K562 (cell line): ENCODE data around the gene UBE2QL1. TPM values are rescaled to one million over a fixed set of nuclear protein-coding genes. Genes with fewer than 3 reads are reported as not detected.

ENCODE experiments used
- ATAC-seq: fragments of 200-7000 bp; cut with Tn5 transposase; 3 replicates; pipeline ENCODE4 v1.9.1; 2020; ENCODE audit warnings: moderate library complexity
- BruUV-seq: library from RNA; stranded (reverse); fragments of 400-500 nt; replicated peaks from 2 replicates; lab custom pipeline; 2021; lab: Mats Ljungman, UMichigan
- CTCF ChIA-PET: fragments of 300-600 bp; formaldehyde crosslinking; extraction: SDS; loops from one replicate; lab custom pipeline; 2021; ENCODE audit warnings: low intra/inter-chr PET ratio; lab: Yijun Ruan, JAX
- POLR2A ChIA-PET: fragments of 300-600, 350-650 bp; sonication (Branson Sonifier 250); formaldehyde crosslinking; extraction: SDS; loops from one replicate; lab custom pipeline; 2021; ENCODE audit warnings: antibody characterized with exemption, inconsistent platforms; lab: Yijun Ruan, JAX
- DNase-seq, 4 experiments: peaks; one replicate each; pipeline versions ENCODE4 v3.0.0 to v3.0.0-alpha.2; 2011 to 2018; ENCODE audit warnings: low spot score in 3 of 4, mixed read lengths in 3 of 4; ENCODE audit errors: extremely low read depth in 1 of 4
- FAIRE-seq: peaks from 2 replicates; lab custom pipeline; 2011; peaks lifted over from hg19 to GRCh38; lab: Jason Lieb, UNC
- H2AFZ ChIP-seq: 2 replicates; pipeline ENCODE4 v1.6.0; 2011; ENCODE audit warnings: low read depth, low read length, control low read depth, inconsistent platforms
- H3K27ac ChIP-seq: fragments of 200-600 bp; 3 replicates; pipeline ENCODE4 v1.8.0; 2011; ENCODE audit warnings: low read depth, mild to moderate bottlenecking, control low read depth, inconsistent platforms, low read length, moderate library complexity, mixed read lengths; ENCODE audit errors: extremely low read depth
- H3K27me3 ChIP-seq, 2 experiments: fragments of 300-600 bp in 1 of 2; 2 replicates in 1 of 2; 3 replicates in 1 of 2; pipeline versions ENCODE4 v1.6.0 to v1.8.0; 2011; ENCODE audit warnings: inconsistent platforms in 2 of 2, low read length in 2 of 2, mild to moderate bottlenecking in 1 of 2, mixed read lengths in 1 of 2, moderate library complexity in 1 of 2; ENCODE audit not compliant: control insufficient read depth in 2 of 2, insufficient read depth in 2 of 2
- H3K36me3 ChIP-seq: fragments of 300-600 bp; 3 replicates; pipeline ENCODE4 v1.8.0; 2011; ENCODE audit warnings: mild to moderate bottlenecking, low read length, inconsistent platforms; ENCODE audit not compliant: control insufficient read depth, insufficient read depth
- H3K4me1 ChIP-seq, 2 experiments: fragments of 200-600 bp in 1 of 2; replicated peaks in 1 of 2; 2 replicates in 1 of 2; 3 replicates in 1 of 2; pipeline versions ENCODE4 v1.5.1 to v1.8.0; 2011; ENCODE audit warnings: inconsistent platforms in 2 of 2, low read length in 2 of 2, mild to moderate bottlenecking in 1 of 2, mixed read lengths in 1 of 2, moderate library complexity in 1 of 2; ENCODE audit not compliant: control insufficient read depth in 2 of 2, insufficient read depth in 2 of 2
- H3K4me2 ChIP-seq: 2 replicates; pipeline ENCODE4 v1.6.1; 2011; ENCODE audit warnings: low read length, control low read depth, inconsistent platforms, mixed read lengths; ENCODE audit not compliant: insufficient read depth
- H3K4me3 ChIP-seq: fragments of 200-600 bp; sonication (generic), shearing (Covaris generic); 2 replicates; pipeline ENCODE4 v1.5.1; 2016; ENCODE audit warnings: control low read depth, inconsistent platforms
- H3K79me2 ChIP-seq: fragments of 200-600 bp; 3 replicates; pipeline ENCODE4 v1.8.0; 2011; ENCODE audit warnings: low read length, inconsistent platforms; ENCODE audit not compliant: control insufficient read depth, insufficient read depth
- H3K9ac ChIP-seq, 2 experiments: 2 replicates each; pipeline versions ENCODE4 v1.6.0 to v1.6.1; 2011; ENCODE audit warnings: low read depth in 2 of 2, low read length in 2 of 2, control low read depth in 1 of 2, inconsistent platforms in 1 of 2, mild to moderate bottlenecking in 1 of 2, mixed read lengths in 1 of 2; ENCODE audit not compliant: insufficient read depth in 1 of 2
- H3K9me1 ChIP-seq: one replicate; pipeline ENCODE4 v1.6.0; 2011; ENCODE audit warnings: inconsistent platforms, mild to moderate bottlenecking, low read length, moderate library complexity; ENCODE audit not compliant: control insufficient read depth, insufficient read depth
- H3K9me3 ChIP-seq: replicated peaks from 2 replicates; pipeline ENCODE4 v1.5.1; 2011; ENCODE audit warnings: low read depth, low read length, inconsistent platforms; ENCODE audit not compliant: control insufficient read depth, insufficient read depth
- H4K20me1 ChIP-seq: replicated peaks from 2 replicates; pipeline ENCODE4 v1.6.1; 2011; ENCODE audit warnings: low read length, inconsistent platforms, mixed read lengths; ENCODE audit not compliant: control insufficient read depth, insufficient read depth
- ASH1L ChIP-seq: fragments of 450-650 bp; IDR thresholded peaks from 2 replicates; pipeline ENCODE4 v1.6.1; 2018; ENCODE audit warnings: borderline replicate concordance, mild to moderate bottlenecking, low read depth; ENCODE audit not compliant: partially characterized antibody
- BRF1 ChIP-seq: IDR thresholded peaks from 3 replicates; pipeline ENCODE4 v1.6.1; 2011; ENCODE audit warnings: borderline replicate concordance, mild to moderate bottlenecking; ENCODE audit not compliant: insufficient read length; ENCODE audit errors: extremely low read depth
- RBM15 ChIP-seq: fragments of 200-400 bp; formaldehyde crosslinking; IDR thresholded peaks from 2 replicates; pipeline ENCODE4 v1.6.1; 2018; ENCODE audit warnings: mild to moderate bottlenecking, low read length, moderate library complexity; ENCODE audit not compliant: insufficient read depth
- WGBS: fragments of 100-300 bp; shearing (Covaris generic); methylation state at CpG from one replicate; pipeline ENCODE4 v1.1.6; 2016; ENCODE audit warnings: low coverage, mixed read lengths; ENCODE audit not compliant: insufficient coverage; ENCODE audit errors: missing lambda C conversion rate; 5-methylcytosine and 5-hydroxymethylcytosine counted together
- in situ Hi-C: fragments of 300-500 bp; cut with MboI; formaldehyde crosslinking; loops from 4 replicates; pipeline ENCODE4 v1.15.0; 2018; ENCODE audit warnings: inconsistent platforms, mixed read lengths
- intact Hi-C: fragments of 100-400 bp; cut with micrococcal nuclease; formaldehyde crosslinking; loops from 2 replicates; pipeline ENCODE4 v1.14.2; 2022
- polyA plus RNA-seq, 8 experiments: library from polyadenylated mRNA; depleted of rRNA in 4 of 8; stranded (reverse) in 5 of 8; unstranded in 3 of 8; fragments of >200 nt; fragmentation: Nextera tagmentation in 2 of 8; fragmentation: Illumina TruSeq in 1 of 8; extraction: Ambion mirVana in 2 of 8; extraction: Trizol in 1 of 8; gene quantifications; 2 replicates each; pipeline versions ENCODE4 v1.2.1 to v1.2.3, GENCODE V29; 2011 to 2014; ENCODE audit warnings: inconsistent platforms in 1 of 8, missing spikeins in 1 of 8
- total RNA-seq, 7 experiments: library from RNA; depleted of rRNA in 6 of 7; stranded (reverse); fragments of >200 nt in 6 of 7; fragmentation: Illumina TruSeq in 2 of 7; extraction: Trizol in 2 of 7; gene quantifications; 2 replicates each; pipeline versions ENCODE4 v1.2.1 to v1.2.3, GENCODE V29; 2011 to 2021; ENCODE audit warnings: low replicate concordance in 1 of 7
- TF ChIP-seq, protein P1 (sequence below): fragments of 250-450 bp; sonication (Bioruptor Pico); IDR thresholded peaks from 2 replicates; pipeline ENCODE4 v1.4.0; 2020; ENCODE audit warnings: mild to moderate bottlenecking, moderate library complexity, borderline replicate concordance

The UBE2QL1 gene
- total and polyA plus RNA-seq, 9 of the 15 experiments (the other 6 are each of a cell fraction or from before 2014, with no cell fraction given): not detected

DNA sequence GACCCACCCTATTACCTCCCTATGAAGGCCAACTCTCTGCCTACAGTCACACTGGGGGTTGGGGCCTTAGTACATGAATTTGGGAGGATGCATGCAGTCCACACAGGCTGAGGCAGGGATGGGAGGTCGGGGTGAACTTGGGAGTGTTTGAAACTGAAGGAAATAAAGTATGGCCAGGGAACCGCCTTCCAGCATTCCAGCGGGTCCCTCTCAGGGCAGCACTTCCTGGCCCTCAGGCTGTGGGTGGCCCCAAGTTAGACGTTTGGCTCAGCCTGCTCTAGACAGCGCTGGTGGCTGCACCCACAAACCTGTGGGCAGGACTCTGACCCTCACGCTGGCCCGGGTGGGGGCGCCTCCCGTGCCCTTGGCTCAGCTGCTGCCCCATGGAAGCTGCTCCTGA is 74.3 kb downstream of the UBE2QL1 start:
- DNase-seq: no peak

More for the DNA sequence above, 74.3 kb downstream of the UBE2QL1 start:
- no peaks in the 10 kb centered on the region for H3K79me2 ChIP-seq
- 2% methylated on average over 9 of the region's 9 CpGs for WGBS
- no peak overlapping the region for H3K4me2 ChIP-seq
- H3K36me3 ChIP-seq: no peaks in the 10 kb centered on the region
- ChIA-PET POLR2A (no interaction called here), CTCF (interaction anchor here (0.7 kb wide), 1 partner anchor 637 kb away, joined by 3 read pairs; no protein-coding TSS in a partner anchor)
- peaks cover 20% of the 10 kb centered on the region for H4K20me1 ChIP-seq
- peaks cover 48 to 72% of the 10 kb centered on the region in 2 experiments; a peak in 4 of 5 replicates for H3K27me3 ChIP-seq
- ATAC-seq (no peak), FAIRE-seq (no peak)
- no peaks in the 10 kb centered on the region for H3K4me1 ChIP-seq
- H3K9me3 ChIP-seq: no peaks in the 10 kb centered on the region
- H3K27ac ChIP-seq: no peak overlapping the region
- in situ Hi-C loops: no loop called here
- H3K4me3 ChIP-seq: no peak overlapping the region
- no peak overlapping the region for H2AFZ ChIP-seq
- TF ChIP-seq RBM15 (no peak), BRF1 (no peak), ASH1L (no peak)
- TF ChIP-seq, protein P1, sequence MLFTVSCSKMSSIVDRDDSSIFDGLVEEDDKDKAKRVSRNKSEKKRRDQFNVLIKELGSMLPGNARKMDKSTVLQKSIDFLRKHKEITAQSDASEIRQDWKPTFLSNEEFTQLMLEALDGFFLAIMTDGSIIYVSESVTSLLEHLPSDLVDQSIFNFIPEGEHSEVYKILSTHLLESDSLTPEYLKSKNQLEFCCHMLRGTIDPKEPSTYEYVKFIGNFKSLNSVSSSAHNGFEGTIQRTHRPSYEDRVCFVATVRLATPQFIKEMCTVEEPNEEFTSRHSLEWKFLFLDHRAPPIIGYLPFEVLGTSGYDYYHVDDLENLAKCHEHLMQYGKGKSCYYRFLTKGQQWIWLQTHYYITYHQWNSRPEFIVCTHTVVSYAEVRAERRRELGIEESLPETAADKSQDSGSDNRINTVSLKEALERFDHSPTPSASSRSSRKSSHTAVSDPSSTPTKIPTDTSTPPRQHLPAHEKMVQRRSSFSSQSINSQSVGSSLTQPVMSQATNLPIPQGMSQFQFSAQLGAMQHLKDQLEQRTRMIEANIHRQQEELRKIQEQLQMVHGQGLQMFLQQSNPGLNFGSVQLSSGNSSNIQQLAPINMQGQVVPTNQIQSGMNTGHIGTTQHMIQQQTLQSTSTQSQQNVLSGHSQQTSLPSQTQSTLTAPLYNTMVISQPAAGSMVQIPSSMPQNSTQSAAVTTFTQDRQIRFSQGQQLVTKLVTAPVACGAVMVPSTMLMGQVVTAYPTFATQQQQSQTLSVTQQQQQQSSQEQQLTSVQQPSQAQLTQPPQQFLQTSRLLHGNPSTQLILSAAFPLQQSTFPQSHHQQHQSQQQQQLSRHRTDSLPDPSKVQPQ (CRISPR knock-in tag): no peak
- TF ChIP-seq, all 486 proteins: peak for 0
- no peak overlapping the region for H3K9ac ChIP-seq
- BruUV-seq: no TSS peak
- intact Hi-C loops: no loop called here
- no peaks in the 10 kb centered on the region for H3K9me1 ChIP-seq
